ENCODE measurements around the gene CEMIP2.

Gene CEMIP2

DNA sequence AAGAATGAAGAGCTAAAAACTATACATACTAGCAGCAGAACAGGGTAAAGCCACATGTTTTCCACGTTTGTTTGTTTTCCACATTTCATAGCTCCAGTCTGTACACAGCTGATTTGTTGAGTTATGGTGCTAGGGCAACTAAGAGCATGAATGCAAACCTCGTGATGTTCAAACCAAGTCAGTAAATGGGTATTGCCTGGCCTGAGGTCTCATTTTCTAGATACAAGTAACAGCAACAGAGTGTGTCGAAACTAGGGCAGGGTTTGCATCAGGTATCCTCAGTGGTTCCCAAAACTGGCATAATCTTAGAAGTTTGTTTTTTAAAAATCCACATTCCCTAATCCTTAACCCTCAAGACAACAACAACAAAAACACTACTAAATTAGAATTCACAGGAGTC, 89.3 kb downstream of the CEMIP2 start:
- no peak overlapping the region for H3K4me3 ChIP-seq (replicated peaks; ENCODE audit: low read depth, low read length)
- no peak for TF ChIP-seq CTCF (IDR thresholded peaks at IDR 0.05; ENCODE audit: low read depth, low read length, missing control alignments)
- DNase-seq (ENCODE audit: extremely low read depth, low read depth) = no peak

DNA sequence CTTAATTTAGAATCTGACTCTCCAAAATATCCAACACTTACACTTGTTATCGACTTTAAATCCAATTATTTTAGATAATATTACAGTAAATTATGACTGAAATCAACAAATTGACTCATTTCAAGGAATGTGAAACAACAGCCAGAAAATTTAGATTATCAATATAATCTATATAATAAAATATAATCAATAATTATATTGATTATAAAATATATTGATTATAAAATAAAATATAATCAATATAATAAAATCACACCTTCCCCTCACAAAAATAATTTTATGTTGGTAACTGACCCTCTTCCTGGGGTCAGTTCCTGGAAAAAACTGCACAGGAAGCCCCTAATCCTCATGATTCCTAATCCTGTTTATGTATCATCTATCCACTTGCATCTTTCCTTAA, 91.1 kb downstream of the CEMIP2 start:
- no peak for TF ChIP-seq CTCF (IDR thresholded peaks at IDR 0.05; ENCODE audit: low read depth, low read length, missing control alignments)
- H3K4me3 ChIP-seq (replicated peaks; ENCODE audit: low read depth, low read length) = no peak overlapping the region
- no peak for DNase-seq (ENCODE audit: extremely low read depth, low read depth)

- DNase-seq (ENCODE audit: extremely low read depth, low read depth) = no peak
- TF ChIP-seq CTCF (IDR thresholded peaks at IDR 0.05; ENCODE audit: low read depth, low read length, missing control alignments) = no peak
These were observed 91.9 kb downstream of the CEMIP2 start for GRCh38 chr9:71676460-71676859.

DNA sequence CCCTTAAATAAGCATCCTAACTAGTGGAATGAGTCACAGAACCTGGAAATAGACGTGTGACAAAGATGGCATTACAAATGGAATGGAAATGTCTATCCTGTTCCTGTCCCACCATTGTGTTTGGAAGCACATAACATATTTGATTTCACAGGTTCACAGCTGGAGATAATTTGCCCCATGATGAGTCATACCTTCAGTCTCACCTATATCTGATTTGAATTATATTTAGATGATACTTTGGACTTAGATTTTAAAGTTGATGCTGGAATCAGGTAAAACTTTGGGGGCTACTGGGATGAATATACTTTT, 92.5 kb downstream of the CEMIP2 start:
- H3K4me3 ChIP-seq (replicated peaks; ENCODE audit: low read depth, low read length) = no peak overlapping the region
- DNase-seq (ENCODE audit: extremely low read depth, low read depth) = no peak
- no peak for TF ChIP-seq CTCF (IDR thresholded peaks at IDR 0.05; ENCODE audit: low read depth, low read length, missing control alignments)

More at GRCh38 chr9:71676460-71676859, 91.9 kb downstream of the CEMIP2 start:
- no peak overlapping the region for H3K4me3 ChIP-seq (replicated peaks; ENCODE audit: low read depth, low read length)

DNA sequence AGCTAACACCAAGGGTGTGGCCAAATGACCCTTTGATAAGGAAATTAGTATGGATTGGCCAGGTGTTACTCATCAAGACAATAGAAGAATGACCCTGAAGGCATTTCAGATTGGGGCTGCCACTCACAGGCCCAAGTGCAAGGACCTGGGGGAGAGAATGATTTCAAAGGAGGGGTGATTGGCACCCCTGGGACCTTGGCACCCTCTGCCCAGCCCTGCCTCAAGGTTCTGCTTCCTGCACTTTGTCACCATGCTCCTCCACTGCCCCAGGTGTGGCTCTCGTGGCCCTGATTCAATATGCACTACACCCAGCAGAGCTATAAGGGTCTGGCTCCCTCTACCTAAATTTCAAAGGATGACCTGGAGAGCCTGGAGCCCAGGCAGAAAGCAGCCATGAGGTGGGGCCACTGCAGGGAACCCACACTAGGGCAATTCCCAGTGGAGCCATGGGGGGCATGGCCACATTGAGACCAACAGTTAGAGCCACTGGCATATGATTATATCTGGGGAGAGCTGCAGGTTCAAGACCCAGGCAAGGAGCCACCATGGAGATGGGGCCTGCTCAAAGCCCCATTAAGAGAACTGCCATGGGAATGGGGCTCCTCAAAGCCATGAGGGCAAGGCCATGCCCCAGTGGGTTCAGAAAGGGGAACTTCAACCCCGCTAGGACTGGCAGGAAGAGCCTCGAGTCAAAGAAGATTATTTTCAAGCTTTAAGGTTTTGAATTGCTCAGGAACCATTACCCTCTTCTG, 93.0 kb downstream of the CEMIP2 start:
- TF ChIP-seq CTCF (IDR thresholded peaks at IDR 0.05; ENCODE audit: low read depth, low read length, missing control alignments) = no peak
- H3K4me3 ChIP-seq (replicated peaks; ENCODE audit: low read depth, low read length) = no peak overlapping the region

DNA sequence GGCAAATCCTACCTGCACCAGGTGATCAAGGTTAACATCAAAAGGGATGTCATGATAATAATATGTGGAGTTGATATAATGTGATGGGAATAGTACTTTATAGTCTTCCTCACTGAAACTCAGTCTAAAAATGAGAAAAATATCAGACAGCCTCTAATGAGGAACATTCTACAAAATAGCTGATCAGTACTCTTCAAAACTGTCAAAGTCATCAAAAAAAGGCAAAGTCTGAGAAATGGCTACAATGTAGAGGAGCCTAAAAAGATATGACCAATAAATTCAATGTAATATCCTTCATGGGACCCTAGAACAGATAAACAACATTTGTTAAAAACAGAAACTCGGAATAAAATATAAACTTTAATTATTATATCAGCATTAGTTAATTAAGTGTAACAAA, 95.7 kb downstream of the CEMIP2 start:
- no peak for TF ChIP-seq CTCF (IDR thresholded peaks at IDR 0.05; ENCODE audit: low read depth, low read length, missing control alignments)
- DNase-seq (ENCODE audit: extremely low read depth, low read depth) = no peak
- H3K4me3 ChIP-seq (replicated peaks; ENCODE audit: low read depth, low read length) = no peak overlapping the region

More for the DNA sequence above, 93.0 kb downstream of the CEMIP2 start:
- DNase-seq (ENCODE audit: extremely low read depth, low read depth) = no peak

DNA sequence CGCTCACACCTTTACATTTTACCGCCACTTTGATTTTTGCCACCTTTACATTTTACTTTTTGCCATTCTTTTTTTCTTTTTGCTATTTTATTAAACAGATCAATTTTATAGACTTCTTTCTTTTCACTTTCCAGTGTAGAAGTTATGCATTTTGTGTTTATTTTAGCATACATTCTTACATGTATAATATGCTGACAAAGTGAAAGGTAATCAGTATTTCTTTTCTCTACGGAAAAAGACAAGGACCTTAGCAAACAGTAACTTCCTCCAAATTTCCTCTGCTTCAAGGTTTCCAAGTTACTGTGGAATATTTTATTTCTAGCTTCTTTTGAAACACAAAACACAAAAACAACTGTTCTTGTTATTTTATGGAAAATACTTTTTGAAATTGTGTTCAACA, 97.0 kb downstream of the CEMIP2 start:
- DNase-seq (ENCODE audit: extremely low read depth, low read depth) = no peak
- TF ChIP-seq CTCF (IDR thresholded peaks at IDR 0.05; ENCODE audit: low read depth, low read length, missing control alignments) = no peak
- H3K4me3 ChIP-seq (replicated peaks; ENCODE audit: low read depth, low read length) = no peak overlapping the region
